Chondrocyte (in vitro differentiated cells): ENCODE measurements around the gene TIGD1. TPM values are rescaled to one million over a fixed set of nuclear protein-coding genes. Genes with fewer than 3 reads are reported as not detected.

Experiments
- DNase-seq: peaks from one replicate; pipeline ENCODE4 v3.0.0; 2021; ENCODE audit warnings: mixed read lengths, low spot score
- H3K27ac Mint-ChIP-seq: one replicate; pipeline ENCODE4 v1.8.0; 2021; ENCODE audit warnings: mild to moderate bottlenecking, moderate library complexity, mixed read lengths; ENCODE audit not compliant: unreplicated experiment
- H3K27me3 Mint-ChIP-seq: 2 replicates; pipeline ENCODE4 v1.8.0; 2021; ENCODE audit warnings: low read depth, mixed read lengths
- H3K36me3 Mint-ChIP-seq: 2 replicates; pipeline ENCODE4 v1.8.0; 2021; ENCODE audit warnings: low read depth, mixed read lengths
- H3K4me1 Mint-ChIP-seq: 2 replicates; pipeline ENCODE4 v1.8.0; 2021; ENCODE audit warnings: low read depth, mild to moderate bottlenecking, mixed read lengths
- H3K4me3 Mint-ChIP-seq: one replicate; pipeline ENCODE4 v1.8.0; 2021; ENCODE audit warnings: mild to moderate bottlenecking, moderate library complexity, mixed read lengths; ENCODE audit not compliant: unreplicated experiment
- H3K9me3 Mint-ChIP-seq: 2 replicates; pipeline ENCODE4 v1.8.0; 2021; ENCODE audit warnings: low read depth, mixed read lengths
- total RNA-seq: library from RNA; stranded (reverse); gene quantifications from 3 replicates; pipeline ENCODE4 v1.2.1, GENCODE V29; 2021
- TF ChIP-seq, protein P1 (sequence below): fragments of 200-600 bp; sonication (generic); IDR thresholded peaks from 2 replicates; pipeline ENCODE4 v1.5.0; 2021; ENCODE audit warnings: antibody characterized with exemption, mild to moderate bottlenecking, moderate library complexity

TIGD1 gene
- total RNA-seq, 1 donor from 2014 or later, result 3.2 TPM

DNA sequence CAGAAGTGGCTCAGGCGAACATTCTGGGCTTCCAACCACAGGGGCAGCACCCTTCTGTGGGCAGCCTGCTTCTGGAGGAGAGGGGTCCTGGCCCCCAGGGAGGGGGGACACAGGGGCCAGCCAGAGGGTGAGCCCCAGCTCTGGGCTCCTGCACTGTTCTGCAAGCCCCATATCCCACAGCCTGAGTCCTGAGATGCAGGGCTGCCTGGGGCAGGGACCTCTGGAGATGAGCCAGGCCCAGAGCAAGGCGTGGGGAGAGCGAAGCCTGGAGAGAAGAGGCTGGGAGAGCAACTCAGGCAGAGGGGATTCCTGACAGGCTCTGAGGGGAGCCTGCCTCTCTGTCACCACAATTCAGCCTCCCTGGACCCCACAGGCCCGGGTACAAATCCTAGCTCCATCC is 43.6 kb downstream of the TIGD1 start:
- TF ChIP-seq, protein P1, sequence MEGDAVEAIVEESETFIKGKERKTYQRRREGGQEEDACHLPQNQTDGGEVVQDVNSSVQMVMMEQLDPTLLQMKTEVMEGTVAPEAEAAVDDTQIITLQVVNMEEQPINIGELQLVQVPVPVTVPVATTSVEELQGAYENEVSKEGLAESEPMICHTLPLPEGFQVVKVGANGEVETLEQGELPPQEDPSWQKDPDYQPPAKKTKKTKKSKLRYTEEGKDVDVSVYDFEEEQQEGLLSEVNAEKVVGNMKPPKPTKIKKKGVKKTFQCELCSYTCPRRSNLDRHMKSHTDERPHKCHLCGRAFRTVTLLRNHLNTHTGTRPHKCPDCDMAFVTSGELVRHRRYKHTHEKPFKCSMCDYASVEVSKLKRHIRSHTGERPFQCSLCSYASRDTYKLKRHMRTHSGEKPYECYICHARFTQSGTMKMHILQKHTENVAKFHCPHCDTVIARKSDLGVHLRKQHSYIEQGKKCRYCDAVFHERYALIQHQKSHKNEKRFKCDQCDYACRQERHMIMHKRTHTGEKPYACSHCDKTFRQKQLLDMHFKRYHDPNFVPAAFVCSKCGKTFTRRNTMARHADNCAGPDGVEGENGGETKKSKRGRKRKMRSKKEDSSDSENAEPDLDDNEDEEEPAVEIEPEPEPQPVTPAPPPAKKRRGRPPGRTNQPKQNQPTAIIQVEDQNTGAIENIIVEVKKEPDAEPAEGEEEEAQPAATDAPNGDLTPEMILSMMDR, result no peak
- no peak for DNase-seq
- H3K4me1 Mint-ChIP-seq, result peaks cover 9% of the 10 kb centered on the region

DNA sequence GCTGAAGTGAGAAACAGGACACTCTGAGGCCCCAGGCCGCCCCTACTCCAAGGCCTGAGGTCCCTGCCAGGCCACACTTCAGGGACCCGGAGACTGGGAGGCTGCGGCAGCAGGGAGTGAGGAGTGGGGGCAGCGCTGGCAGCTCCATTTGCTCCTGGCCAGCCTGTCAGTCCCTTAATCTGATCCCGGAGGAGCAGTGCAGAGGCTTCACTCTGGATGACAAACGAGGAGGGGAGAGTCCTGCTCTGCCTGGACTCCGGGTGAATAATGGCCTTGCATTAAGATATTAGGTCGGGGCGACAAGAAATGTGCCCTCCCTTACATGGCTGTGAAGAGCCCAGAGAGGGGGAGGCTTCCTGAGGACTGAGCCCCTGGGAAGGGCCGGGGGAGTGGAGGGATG is 44.5 kb downstream of the TIGD1 start:
- TF ChIP-seq, protein P1, result no peak
- H3K27ac Mint-ChIP-seq, result no peak overlapping the region
- H3K4me1 Mint-ChIP-seq, result peaks cover 9% of the 10 kb centered on the region
- H3K36me3 Mint-ChIP-seq, result no peaks in the 10 kb centered on the region
- DNase-seq, result no peak
- H3K4me3 Mint-ChIP-seq, result no peak overlapping the region
- H3K9me3 Mint-ChIP-seq, result no peaks in the 10 kb centered on the region
- H3K27me3 Mint-ChIP-seq, result peaks cover 49% of the 10 kb centered on the region

More for the DNA sequence above, 43.6 kb downstream of the TIGD1 start:
- no peak overlapping the region for H3K27ac Mint-ChIP-seq
- H3K4me3 Mint-ChIP-seq, result no peak overlapping the region
- no peaks in the 10 kb centered on the region for H3K9me3 Mint-ChIP-seq
- H3K27me3 Mint-ChIP-seq, result peaks cover 49% of the 10 kb centered on the region
- no peaks in the 10 kb centered on the region for H3K36me3 Mint-ChIP-seq

DNA sequence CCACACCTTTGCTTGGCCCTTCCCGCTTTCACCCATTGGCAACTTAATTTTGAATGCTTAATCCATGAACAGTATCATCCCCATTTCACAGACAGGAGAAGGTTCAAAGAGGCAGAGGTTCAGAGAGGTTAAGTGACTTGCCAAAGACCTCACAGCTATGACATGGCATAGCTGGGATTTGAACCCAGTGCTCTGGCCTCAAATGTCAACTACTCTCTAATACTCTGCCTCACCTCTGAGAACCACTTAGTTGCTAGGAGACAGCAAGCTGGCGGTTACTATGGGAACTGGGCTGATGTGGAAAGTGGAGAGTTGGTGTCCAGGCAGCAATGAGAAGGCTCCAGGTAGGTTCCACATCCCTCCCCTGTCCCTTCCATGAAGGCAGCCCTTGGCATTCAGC is 45.9 kb downstream of the TIGD1 start:
- Mint-ChIP-seq H3K27ac (no peak overlapping the region), H3K27me3 (peaks cover 47% of the 10 kb centered on the region), H3K4me1 (peaks cover 9% of the 10 kb centered on the region)

DNA sequence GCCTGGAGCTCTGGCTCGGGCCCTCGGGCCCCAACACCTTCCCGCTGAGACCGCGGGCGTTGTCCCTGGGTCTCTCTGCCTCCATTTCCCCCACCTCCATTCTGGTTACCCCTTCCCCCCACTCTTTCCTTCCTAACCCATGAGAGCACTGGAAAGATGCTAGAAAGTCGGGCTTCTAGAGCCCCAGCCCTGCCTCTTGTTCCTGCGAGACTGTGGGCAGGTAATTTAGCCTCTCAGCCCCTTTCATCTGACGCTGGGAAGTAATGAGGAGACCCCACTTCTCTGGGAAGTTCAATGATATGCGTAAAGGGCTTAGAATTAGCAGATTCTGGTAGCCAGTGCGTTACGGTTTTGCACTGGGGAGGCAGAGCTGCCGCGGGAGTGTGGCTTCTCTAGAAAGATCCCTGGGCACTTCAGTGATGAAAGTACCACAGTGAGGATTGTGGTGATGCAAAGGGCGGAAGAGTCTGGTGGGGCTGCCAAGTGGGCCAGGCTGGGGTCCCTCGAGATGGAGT is 46.5 kb downstream of the TIGD1 start:
- TF ChIP-seq, protein P1, result no peak
- no peak overlapping the region for H3K27ac Mint-ChIP-seq
- no peaks in the 10 kb centered on the region for H3K36me3 Mint-ChIP-seq
- H3K4me3 Mint-ChIP-seq, result peak overlapping the region; percentile 53
- DNase-seq, result no peak
- H3K27me3 Mint-ChIP-seq, result peaks cover 46% of the 10 kb centered on the region
- peaks cover 9% of the 10 kb centered on the region for H3K4me1 Mint-ChIP-seq
- H3K9me3 Mint-ChIP-seq, result no peaks in the 10 kb centered on the region

More for the DNA sequence above, 45.9 kb downstream of the TIGD1 start:
- H3K9me3 Mint-ChIP-seq, result no peaks in the 10 kb centered on the region
- TF ChIP-seq, protein P1, result no peak
- no peak overlapping the region for H3K4me3 Mint-ChIP-seq
- no peak for DNase-seq
- no peaks in the 10 kb centered on the region for H3K36me3 Mint-ChIP-seq

DNA sequence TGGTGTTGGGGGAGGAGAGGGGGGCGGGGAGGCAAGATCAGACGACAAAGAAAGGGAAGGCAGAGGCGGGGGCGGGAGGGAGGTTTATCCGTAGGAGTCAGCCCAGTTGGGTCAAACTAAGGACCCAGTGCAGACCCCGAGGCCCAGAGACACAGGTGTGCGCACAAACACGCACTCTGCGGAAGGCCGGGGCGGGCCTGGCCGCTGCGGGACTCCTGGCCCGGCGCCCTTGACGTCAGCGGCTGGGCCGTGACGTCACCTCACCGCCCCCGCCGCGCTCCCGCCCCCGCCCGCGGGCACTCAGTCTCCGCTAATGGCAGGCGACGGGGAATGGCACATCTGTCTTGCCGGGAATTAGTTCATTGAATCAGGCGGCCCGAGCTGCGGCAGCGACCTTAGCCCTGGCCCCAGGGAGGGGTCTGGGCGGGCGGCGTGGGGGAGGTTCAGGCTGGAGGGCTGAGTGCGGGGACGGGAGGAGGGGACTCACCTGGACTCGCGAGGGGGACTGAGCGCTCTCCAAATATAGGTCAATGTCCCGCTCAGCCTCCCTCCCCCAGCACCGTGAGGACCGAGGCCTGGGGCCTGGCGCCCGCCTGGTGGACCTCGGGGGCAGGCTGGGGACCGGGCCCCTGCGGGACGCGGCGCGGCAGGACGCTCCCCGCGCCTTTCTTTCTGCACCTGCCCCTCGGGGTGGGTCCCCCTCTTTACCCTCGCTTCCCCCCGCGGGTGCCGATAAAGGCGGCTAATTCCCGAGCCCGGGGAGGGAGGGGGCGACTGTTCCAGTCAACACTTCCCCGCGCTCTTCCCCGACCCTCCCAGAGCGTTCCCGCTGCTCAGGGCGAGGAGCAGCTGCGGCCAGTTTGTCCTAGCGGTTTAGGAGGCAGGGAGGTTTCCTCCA is 47.2 kb downstream of the TIGD1 start:
- Mint-ChIP-seq H3K36me3 (no peaks in the 10 kb centered on the region), H3K27me3 (peaks cover 47% of the 10 kb centered on the region), H3K4me1 (peaks cover 9% of the 10 kb centered on the region), H3K9me3 (no peaks in the 10 kb centered on the region), H3K27ac (no peak overlapping the region), H3K4me3 (peak overlapping the region; percentile 55)
- TF ChIP-seq, protein P1, result no peak
- no peak for DNase-seq
